SKM-1 treated with dmso at 0.1 percent for 144 hours (cell line): ENCODE results near the gene MYLK4.

Experiments
- DNase-seq: peaks from one replicate; lab custom pipeline; 2025; ENCODE audit not compliant: unreplicated experiment; lab: John Stamatoyannopoulos, UW

MYLK4 gene

GRCh38 chr6:2633736-2634135 is 117.0 kb downstream of the MYLK4 start:
- no peak for DNase-seq

GRCh38 chr6:2632976-2633584 is 117.6 kb downstream of the MYLK4 start:
- no peak for DNase-seq

- no peak for DNase-seq
Measured at GRCh38 chr6:2632368-2632767, 118.4 kb downstream of the MYLK4 start.

- DNase-seq, result no peak
Measured at GRCh38 chr6:2630891-2631571, 119.7 kb downstream of the MYLK4 start.

- no peak for DNase-seq
Measured at GRCh38 chr6:2630359-2630758, 120.4 kb downstream of the MYLK4 start.

- no peak for DNase-seq
Measured at GRCh38 chr6:2626401-2626800, 124.3 kb downstream of the MYLK4 start.

- no peak for DNase-seq
Measured at GRCh38 chr6:2625581-2625980, 125.1 kb downstream of the MYLK4 start.

- no peak for DNase-seq
Measured at GRCh38 chr6:2624177-2624576, 126.5 kb downstream of the MYLK4 start.

GRCh38 chr6:2623295-2623694 is 127.4 kb downstream of the MYLK4 start:
- no peak for DNase-seq

- no peak for DNase-seq
Measured at GRCh38 chr6:2622671-2623070, 128.1 kb downstream of the MYLK4 start.

- DNase-seq, result no peak
Measured at GRCh38 chr6:2619651-2620050, 131.1 kb downstream of the MYLK4 start.

GRCh38 chr6:2617729-2618128 is 133.0 kb downstream of the MYLK4 start:
- DNase-seq, result no peak

- DNase-seq, result no peak
Measured at GRCh38 chr6:2616811-2617210, 133.9 kb downstream of the MYLK4 start.

- no peak for DNase-seq
Measured at GRCh38 chr6:2615251-2615650, 135.5 kb downstream of the MYLK4 start.

GRCh38 chr6:2614846-2615245 is 135.9 kb downstream of the MYLK4 start:
- no peak for DNase-seq

GRCh38 chr6:2614155-2614554 is 136.6 kb downstream of the MYLK4 start:
- no peak for DNase-seq
